ENCODE data around the gene SMYD3. TPM values are rescaled to one million over a fixed set of nuclear protein-coding genes. Genes with fewer than 3 reads are reported as not detected.

The SMYD3 gene
- total RNA-seq, 3 donors from 2014 or later (not counting 1 experiment from before 2014, with no cell fraction given) = 43.6 to 48.0 (median 46.1) TPM

DNA sequence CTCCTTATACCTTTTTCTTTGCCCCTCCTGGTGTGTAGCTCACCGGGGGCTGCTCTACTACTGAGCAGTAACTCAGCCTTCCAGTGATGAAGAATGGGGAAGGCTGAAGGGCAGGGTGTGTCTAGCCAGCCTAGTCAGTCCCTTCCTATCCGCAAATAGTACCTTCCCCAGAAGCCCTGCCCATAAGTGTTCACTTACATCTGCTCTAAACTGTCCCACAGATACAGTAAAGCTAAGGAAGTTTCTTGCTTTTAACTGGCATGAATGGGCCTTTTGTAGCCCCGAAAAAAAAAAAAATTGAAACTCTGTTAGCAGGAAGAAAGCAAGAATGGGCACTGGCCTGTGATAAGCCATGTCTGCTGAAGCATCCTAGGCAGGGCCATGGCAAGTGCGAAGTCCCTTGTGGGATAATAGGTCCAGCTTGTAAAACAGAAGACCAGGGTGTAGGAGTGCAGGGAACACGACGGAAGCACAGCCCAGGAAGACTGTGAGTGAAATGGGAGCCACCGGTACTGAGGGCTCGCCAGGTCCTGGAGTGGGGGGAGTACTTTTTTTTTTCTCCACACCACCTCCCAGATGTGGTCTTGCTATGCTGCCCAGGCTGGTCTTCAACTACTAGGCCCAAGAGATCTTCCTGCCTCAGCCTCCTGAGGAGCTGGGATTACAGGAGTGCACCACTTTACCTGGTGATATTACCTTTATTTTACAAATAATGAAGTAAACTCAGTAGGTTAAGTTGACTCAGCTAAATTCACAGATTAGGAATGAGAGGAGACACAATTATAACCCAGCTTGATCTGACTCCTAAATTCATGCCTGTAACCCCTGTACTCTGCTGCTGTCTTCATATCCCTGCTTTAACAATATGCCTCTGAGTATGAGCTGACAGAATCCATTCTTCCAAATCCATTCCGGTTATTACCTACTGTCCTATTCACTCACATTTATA, 347.5 kb downstream of the SMYD3 start:
- Mint-ChIP-seq H3K36me3 (no peaks in the 10 kb centered on the region), H3K4me3 (no peak overlapping the region), H3K27me3 (ENCODE audit: low read depth in 2 of 2) (no peaks in the 10 kb centered on the region), H3K4me1 (peaks cover 0 to 10% of the 10 kb centered on the region in 2 donors), H3K27ac (no peak overlapping the region), H3K9me3 (no peaks in the 10 kb centered on the region)
- Histone ChIP-seq H3K27ac (ENCODE audit: low read length) (no peak overlapping the region), H3K4me3 (ENCODE audit: low read length) (no peak overlapping the region), H3K27me3 (ENCODE audit: control insufficient read depth, insufficient read depth, low read length) (no peaks in the 10 kb centered on the region), H3K4me1 (ENCODE audit: control insufficient read depth, insufficient read depth, low read length) (peaks cover 3% of the 10 kb centered on the region), H3K9me3 (ENCODE audit: control insufficient read depth, insufficient read depth, low read length) (no peaks in the 10 kb centered on the region), H3K36me3 (ENCODE audit: control insufficient read depth, insufficient read depth, low read length) (no peaks in the 10 kb centered on the region)
- ATAC-seq (no peak), DNase-seq (no peak)
- no peak for TF ChIP-seq CTCF (IDR thresholded peaks at IDR 0.05)
- intact Hi-C loops (cut with micrococcal nuclease) = no loop called here
- 92% methylated on average over 5 of the region's 9 CpGs for WGBS (ENCODE audit: insufficient coverage)

DNA sequence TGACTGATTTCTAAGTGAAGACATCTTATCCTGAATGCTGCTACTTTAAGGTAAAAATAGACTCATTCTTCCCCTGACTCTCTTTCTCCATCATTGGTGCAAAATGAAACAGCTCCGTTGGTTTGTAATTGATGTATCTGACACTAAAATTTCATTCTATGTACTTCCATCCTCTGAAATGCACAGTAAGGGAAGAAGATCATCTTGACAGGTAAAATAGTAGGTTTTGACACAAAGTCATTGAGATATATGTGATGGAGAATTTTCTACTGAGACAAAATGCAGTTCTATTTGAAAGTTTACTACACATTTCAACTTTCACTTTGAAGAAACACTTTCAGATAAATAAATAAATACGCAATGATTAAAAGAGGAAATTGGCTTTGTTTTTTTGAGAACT, 348.9 kb downstream of the SMYD3 start:
- intact Hi-C loops (cut with micrococcal nuclease) = no loop called here

GRCh38 chr1:246157516-246157915, 349.6 kb downstream of the SMYD3 start:
- no peak overlapping the region for H3K27ac Mint-ChIP-seq
- TF ChIP-seq CTCF (IDR thresholded peaks at IDR 0.05) = no peak
- H3K27me3 Mint-ChIP-seq (ENCODE audit: low read depth in 2 of 2) = no peaks in the 10 kb centered on the region
- no peak overlapping the region for H3K4me3 Mint-ChIP-seq
- H3K4me1 Mint-ChIP-seq = peaks cover 0 to 10% of the 10 kb centered on the region in 2 donors
- H3K9me3 Mint-ChIP-seq = no peaks in the 10 kb centered on the region
- Histone ChIP-seq H3K4me1 (ENCODE audit: control insufficient read depth, insufficient read depth, low read length) (peaks cover 3% of the 10 kb centered on the region), H3K27me3 (ENCODE audit: control insufficient read depth, insufficient read depth, low read length) (no peaks in the 10 kb centered on the region), H3K9me3 (ENCODE audit: control insufficient read depth, insufficient read depth, low read length) (no peaks in the 10 kb centered on the region), H3K27ac (ENCODE audit: low read length) (no peak overlapping the region), H3K4me3 (ENCODE audit: low read length) (no peak overlapping the region), H3K36me3 (ENCODE audit: control insufficient read depth, insufficient read depth, low read length) (no peaks in the 10 kb centered on the region)
- 35% methylated on average over 2 of the region's 2 CpGs for WGBS (ENCODE audit: insufficient coverage)
- no peak for DNase-seq
- ATAC-seq = no peak
- no peaks in the 10 kb centered on the region for H3K36me3 Mint-ChIP-seq
- intact Hi-C loops (cut with micrococcal nuclease) = no loop called here

More for the DNA sequence above, 348.9 kb downstream of the SMYD3 start:
- H3K4me3 ChIP-seq (ENCODE audit: low read length) = no peak overlapping the region
- no peaks in the 10 kb centered on the region for H3K9me3 ChIP-seq (ENCODE audit: control insufficient read depth, insufficient read depth, low read length)
- 60% methylated on average over 1 of the region's 2 CpGs for WGBS (ENCODE audit: insufficient coverage)
- DNase-seq (no peak), ATAC-seq (no peak)
- Mint-ChIP-seq H3K27ac (no peak overlapping the region), H3K4me1 (peaks cover 0 to 10% of the 10 kb centered on the region in 2 donors), H3K27me3 (ENCODE audit: low read depth in 2 of 2) (no peaks in the 10 kb centered on the region), H3K9me3 (no peaks in the 10 kb centered on the region), H3K4me3 (no peak overlapping the region), H3K36me3 (no peaks in the 10 kb centered on the region)
- H3K36me3 ChIP-seq (ENCODE audit: control insufficient read depth, insufficient read depth, low read length) = no peaks in the 10 kb centered on the region
- TF ChIP-seq CTCF (IDR thresholded peaks at IDR 0.05) = no peak
- H3K4me1 ChIP-seq (ENCODE audit: control insufficient read depth, insufficient read depth, low read length) = peaks cover 3% of the 10 kb centered on the region
- H3K27ac ChIP-seq (ENCODE audit: low read length) = no peak overlapping the region
- H3K27me3 ChIP-seq (ENCODE audit: control insufficient read depth, insufficient read depth, low read length) = no peaks in the 10 kb centered on the region

All from natural killer cell (primary cell).